ENCODE measurements around the gene UBIAD1. TPM values are rescaled to one million over a fixed set of nuclear protein-coding genes. Genes with fewer than 3 reads are reported as not detected.

The UBIAD1 gene, protein sequence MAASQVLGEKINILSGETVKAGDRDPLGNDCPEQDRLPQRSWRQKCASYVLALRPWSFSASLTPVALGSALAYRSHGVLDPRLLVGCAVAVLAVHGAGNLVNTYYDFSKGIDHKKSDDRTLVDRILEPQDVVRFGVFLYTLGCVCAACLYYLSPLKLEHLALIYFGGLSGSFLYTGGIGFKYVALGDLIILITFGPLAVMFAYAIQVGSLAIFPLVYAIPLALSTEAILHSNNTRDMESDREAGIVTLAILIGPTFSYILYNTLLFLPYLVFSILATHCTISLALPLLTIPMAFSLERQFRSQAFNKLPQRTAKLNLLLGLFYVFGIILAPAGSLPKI
- total RNA-seq (10 to 100 TPM in 1 of 2 donors, 1 to 10 TPM in 1; 7.8 to 17.9 TPM), polyA plus RNA-seq (10 to 100 TPM in 1 of 2 donors, 1 to 10 TPM in 1; 7.5 to 11.2 TPM)
- long read RNA-seq, donor 1, transcript UBIAD1-202 (2 exons, 3,646 nt) = major isoform, 8 of 10 reads
- long read RNA-seq, donor 1, partial matches to known transcripts = 0 of 10 reads
- long read RNA-seq, donor 1, other reads (novel, unspliced or antisense) = 0 of 10 reads
- long read RNA-seq, donor 2, partial matches to known transcripts = 0 of 5 reads
- long read RNA-seq, donor 2, other reads (novel, unspliced or antisense) = 0 of 5 reads
- long read RNA-seq, donor 3, partial matches to known transcripts = 0 of 6 reads
- long read RNA-seq, donor 3, other reads (novel, unspliced or antisense) = 0 of 6 reads
- long read RNA-seq, donor 4, partial matches to known transcripts = 0 of 4 reads
- long read RNA-seq, donor 4, other reads (novel, unspliced or antisense) = 0 of 4 reads
- long read RNA-seq, donor 5, transcript UBIAD1-202 (2 exons, 3,646 nt) = major isoform, 7 of 7 reads
- long read RNA-seq, donor 5, partial matches to known transcripts = 0 of 7 reads
- long read RNA-seq, donor 5, other reads (novel, unspliced or antisense) = 0 of 7 reads

DNA sequence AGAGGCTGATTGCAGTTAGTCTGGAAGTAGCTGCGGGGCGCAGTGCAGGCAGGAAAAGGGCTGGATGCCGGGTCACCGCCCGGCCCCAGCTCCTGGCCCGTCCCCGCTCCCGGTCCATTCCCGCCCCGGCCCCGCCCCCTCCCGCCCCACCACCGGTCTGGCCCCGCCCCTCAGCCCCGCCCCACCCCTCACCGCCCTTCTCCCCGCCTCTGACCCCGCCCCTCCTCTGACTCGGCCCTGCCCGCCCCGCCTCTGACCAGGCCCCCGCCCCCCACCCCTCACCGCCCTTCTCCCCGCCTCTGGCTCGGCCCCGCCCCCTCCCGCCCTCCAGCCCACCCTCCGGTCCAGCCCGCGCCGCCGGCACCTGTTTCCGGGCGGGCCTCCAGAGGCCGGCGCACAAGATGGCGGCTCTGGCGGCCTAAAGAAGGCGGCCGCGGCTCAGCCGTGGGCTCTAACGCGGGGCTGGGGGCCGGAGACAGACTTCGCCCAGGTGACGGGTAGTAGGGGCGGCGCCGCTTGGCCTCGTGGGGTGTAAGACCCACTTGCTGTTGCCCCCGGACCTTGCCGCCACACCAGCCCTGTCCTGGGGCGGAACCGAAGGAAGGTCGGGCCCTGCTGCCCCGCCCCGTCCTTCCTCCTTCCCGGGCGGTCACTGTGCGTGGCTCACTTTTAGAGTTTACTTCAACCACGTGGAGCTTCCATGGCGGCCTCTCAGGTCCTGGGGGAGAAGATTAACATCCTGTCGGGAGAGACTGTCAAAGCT, at the start of gene UBIAD1:
UBIAD1 (plus strand) TSS at position 367 of the 763 bp plus-strand sequence; CDS start at position 701, 334 bp downstream.
- Histone ChIP-seq H3K4me1 (ENCODE audit: control insufficient read depth in 5 of 5, insufficient read depth in 5 of 5, low read length in 5 of 5) (peaks cover 0 to 13% (median 7%) of the 10 kb centered on the region in 5 donors), H3K36me3 (ENCODE audit: control insufficient read depth in 4 of 4, insufficient read depth in 4 of 4, low read length in 4 of 4) (peaks cover 0 to 5% (median 2%) of the 10 kb centered on the region in 4 donors), H3K9ac (ENCODE audit: insufficient read depth in 1 of 2, low read length in 2 of 2) (peak within 1 kb of the TSS; percentile 50 to 77), H3K27ac (ENCODE audit: low read depth in 1 of 2, low read length in 1 of 2) (peak within 1 kb of the TSS; percentile 96), H3K27me3 (ENCODE audit: control insufficient read depth in 3 of 3, insufficient read depth in 3 of 3, low read length in 2 of 3) (no peaks in the 10 kb centered on the region), H3K9me3 (ENCODE audit: control insufficient read depth in 4 of 4, insufficient read depth in 3 of 4, low read length in 3 of 4) (no peaks in the 10 kb centered on the region), H3K4me3 (peak within 1 kb of the TSS; percentile 88)
- 0 to 3% methylated on average over 39 to 58 of the region's 64 CpGs for WGBS, 2 donors
- TF ChIP-seq, protein P1, sequence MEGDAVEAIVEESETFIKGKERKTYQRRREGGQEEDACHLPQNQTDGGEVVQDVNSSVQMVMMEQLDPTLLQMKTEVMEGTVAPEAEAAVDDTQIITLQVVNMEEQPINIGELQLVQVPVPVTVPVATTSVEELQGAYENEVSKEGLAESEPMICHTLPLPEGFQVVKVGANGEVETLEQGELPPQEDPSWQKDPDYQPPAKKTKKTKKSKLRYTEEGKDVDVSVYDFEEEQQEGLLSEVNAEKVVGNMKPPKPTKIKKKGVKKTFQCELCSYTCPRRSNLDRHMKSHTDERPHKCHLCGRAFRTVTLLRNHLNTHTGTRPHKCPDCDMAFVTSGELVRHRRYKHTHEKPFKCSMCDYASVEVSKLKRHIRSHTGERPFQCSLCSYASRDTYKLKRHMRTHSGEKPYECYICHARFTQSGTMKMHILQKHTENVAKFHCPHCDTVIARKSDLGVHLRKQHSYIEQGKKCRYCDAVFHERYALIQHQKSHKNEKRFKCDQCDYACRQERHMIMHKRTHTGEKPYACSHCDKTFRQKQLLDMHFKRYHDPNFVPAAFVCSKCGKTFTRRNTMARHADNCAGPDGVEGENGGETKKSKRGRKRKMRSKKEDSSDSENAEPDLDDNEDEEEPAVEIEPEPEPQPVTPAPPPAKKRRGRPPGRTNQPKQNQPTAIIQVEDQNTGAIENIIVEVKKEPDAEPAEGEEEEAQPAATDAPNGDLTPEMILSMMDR (IDR thresholded peaks at IDR 0.05; ENCODE audit: control extremely low read depth, extremely low read depth) = peak; percentile 5
- peak; percentile 87 to 94 (median 93) for DNase-seq
- ATAC-seq (ENCODE audit: insufficient read depth, low FRiP score) = peak; percentile 96

DNA sequence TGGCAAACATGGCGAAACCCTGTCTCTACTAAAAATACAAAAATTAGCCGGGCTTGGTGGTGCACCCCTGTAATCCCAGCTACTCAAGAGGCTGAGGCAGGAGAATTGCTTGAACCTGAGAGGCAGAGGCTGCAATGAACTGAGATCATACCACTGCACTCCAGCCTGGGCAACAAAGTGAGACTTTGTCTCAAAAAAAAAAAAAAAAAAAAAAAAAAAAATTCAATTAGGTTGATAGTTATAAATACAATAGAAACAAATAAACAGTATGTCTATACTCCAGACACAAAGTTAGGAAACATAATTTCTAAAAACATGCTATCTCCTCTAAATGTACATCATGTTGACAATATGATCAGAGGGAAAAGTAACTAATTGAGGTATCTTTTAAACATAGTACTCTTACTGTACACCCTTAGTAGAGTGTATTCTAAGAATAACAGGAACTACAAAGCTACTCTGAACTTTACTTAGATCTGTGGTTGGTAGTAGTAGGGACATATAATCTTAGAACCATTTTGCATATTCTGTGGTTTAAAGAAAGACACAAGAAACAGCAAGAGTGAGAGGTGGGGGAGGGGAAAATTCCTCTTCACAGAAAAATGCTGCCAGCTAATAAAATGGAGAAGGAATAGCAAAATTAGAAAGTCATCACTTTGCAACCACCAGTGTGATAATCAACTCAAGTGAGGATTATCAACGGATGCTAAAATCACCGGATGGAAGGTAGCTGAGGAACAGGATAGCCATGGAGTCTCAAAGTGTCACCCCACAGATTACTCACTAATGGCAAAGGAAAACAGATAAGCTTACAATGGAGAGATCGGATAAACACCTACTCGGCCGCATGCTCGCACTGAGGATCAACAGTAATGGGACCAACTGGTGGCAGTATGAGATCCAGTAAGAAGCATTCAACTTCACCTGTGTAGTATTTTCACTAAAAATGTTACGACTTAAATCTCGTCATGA, 45.6 kb upstream of the UBIAD1 start:
- Histone ChIP-seq H3K36me3 (ENCODE audit: control insufficient read depth in 4 of 4, insufficient read depth in 4 of 4, low read length in 4 of 4) (peaks cover 22 to 44% (median 35%) of the 10 kb centered on the region in 4 donors), H3K27ac (ENCODE audit: low read depth in 1 of 2, low read length in 1 of 2) (no peak overlapping the region), H3K9me3 (ENCODE audit: control insufficient read depth in 4 of 4, insufficient read depth in 3 of 4, low read length in 3 of 4) (no peaks in the 10 kb centered on the region), H3K4me3 (no peak overlapping the region), H3K9ac (ENCODE audit: insufficient read depth in 1 of 2, low read length in 2 of 2) (no peak overlapping the region), H3K27me3 (ENCODE audit: control insufficient read depth in 3 of 3, insufficient read depth in 3 of 3, low read length in 2 of 3) (no peaks in the 10 kb centered on the region), H3K4me1 (ENCODE audit: control insufficient read depth in 5 of 5, insufficient read depth in 5 of 5, low read length in 5 of 5) (no peaks in the 10 kb centered on the region)
- DNase-seq = no peak
- no peak for ATAC-seq (ENCODE audit: insufficient read depth, low FRiP score)
- WGBS, 2 donors = 89 to 91% methylated on average over 10 of the region's 10 CpGs
- TF ChIP-seq, protein P1 (IDR thresholded peaks at IDR 0.05; ENCODE audit: control extremely low read depth, extremely low read depth) = no peak

DNA sequence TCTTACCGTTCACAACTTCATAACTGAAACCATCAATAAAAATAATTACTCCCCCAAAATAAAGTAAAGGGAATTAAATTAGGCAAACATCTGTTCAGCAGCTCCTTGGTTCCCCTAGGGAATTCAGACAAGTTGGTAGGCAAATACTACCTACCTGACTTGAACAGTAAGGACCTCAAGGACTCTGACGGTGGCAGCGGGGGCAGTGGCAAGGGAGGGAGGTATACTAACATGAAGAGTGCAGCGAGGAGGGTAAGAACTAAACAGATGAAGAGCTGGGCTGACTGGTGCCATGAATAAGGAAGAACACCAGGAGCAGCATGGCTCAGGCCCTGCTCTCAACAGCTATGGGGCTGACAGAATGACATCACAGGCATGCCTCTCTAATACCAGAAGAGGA, 43.8 kb upstream of the UBIAD1 start:
- Histone ChIP-seq H3K36me3 (ENCODE audit: control insufficient read depth in 4 of 4, insufficient read depth in 4 of 4, low read length in 4 of 4) (peaks cover 29 to 54% (median 40%) of the 10 kb centered on the region in 4 donors), H3K27ac (ENCODE audit: low read depth in 1 of 2, low read length in 1 of 2) (no peak overlapping the region), H3K9ac (ENCODE audit: insufficient read depth in 1 of 2, low read length in 2 of 2) (no peak overlapping the region), H3K9me3 (ENCODE audit: control insufficient read depth in 4 of 4, insufficient read depth in 3 of 4, low read length in 3 of 4) (no peaks in the 10 kb centered on the region), H3K4me3 (no peak overlapping the region), H3K4me1 (ENCODE audit: control insufficient read depth in 5 of 5, insufficient read depth in 5 of 5, low read length in 5 of 5) (no peaks in the 10 kb centered on the region), H3K27me3 (ENCODE audit: control insufficient read depth in 3 of 3, insufficient read depth in 3 of 3, low read length in 2 of 3) (no peaks in the 10 kb centered on the region)
- no peak for DNase-seq
- WGBS, 2 donors = 88 to 94% methylated on average over 4 of the region's 4 CpGs
- TF ChIP-seq, protein P1 (IDR thresholded peaks at IDR 0.05; ENCODE audit: control extremely low read depth, extremely low read depth) = no peak
- no peak for ATAC-seq (ENCODE audit: insufficient read depth, low FRiP score)

Data from lung (tissue), 16 donors.